ENCODE measurements around the gene CCDC136.

DNA sequence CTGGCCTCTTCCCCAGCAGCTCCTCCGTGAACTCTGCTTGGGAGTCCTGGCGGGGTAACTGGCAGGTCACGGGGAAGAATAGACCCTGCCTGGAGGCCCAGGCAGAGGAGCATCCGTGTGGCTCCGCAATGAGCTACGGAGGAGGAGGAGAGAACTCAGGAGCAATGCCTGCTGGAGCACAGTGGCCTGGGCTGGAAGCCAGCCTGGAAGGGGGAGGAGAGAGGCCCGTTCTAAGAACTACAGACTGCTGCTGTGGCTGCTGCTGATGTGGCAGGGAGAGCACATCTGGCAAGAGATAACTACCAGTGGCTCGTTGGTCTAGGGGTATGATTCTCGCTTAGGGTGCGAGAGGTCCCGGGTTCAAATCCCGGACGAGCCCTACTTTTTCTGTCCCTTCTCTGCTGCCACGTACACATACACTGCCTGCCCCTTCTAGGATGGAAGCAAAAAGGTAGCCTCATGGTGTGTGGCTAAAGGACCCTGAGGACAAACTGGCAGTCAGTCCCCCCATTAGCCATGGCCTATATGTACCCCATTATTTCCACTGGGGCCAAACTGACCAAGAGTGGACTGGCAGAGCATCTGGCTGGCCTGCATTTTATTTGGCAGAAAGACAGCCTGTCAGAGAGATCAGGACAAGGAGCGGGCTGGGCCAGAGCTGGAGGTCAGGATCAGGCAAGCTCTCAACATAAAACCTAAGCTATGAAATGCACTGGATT is 8.5 kb upstream of the CCDC136 start:
- no peak for TF ChIP-seq REST (IDR thresholded peaks at IDR 0.05; ENCODE audit: low read depth, low read length)
- no peak for TF ChIP-seq RFX5 (IDR thresholded peaks at IDR 0.05; ENCODE audit: low read length)
- TF ChIP-seq ZBTB33 (IDR thresholded peaks at IDR 0.05; ENCODE audit: borderline replicate concordance, low read depth): no peak
- TF ChIP-seq CTCF (IDR thresholded peaks at IDR 0.05): no peak
- peak in 1 of 2 experiments; percentile 69; a peak in 1 of 4 replicates for TF ChIP-seq EP300 (IDR thresholded peaks at IDR 0.05; ENCODE audit: borderline replicate concordance in 1 of 2, low read depth in 1 of 2, low read length in 1 of 2)
- no peak for TF ChIP-seq MXI1 (IDR thresholded peaks at IDR 0.05; ENCODE audit: low read depth, low read length)
- TF ChIP-seq TAF1 (IDR thresholded peaks at IDR 0.05; ENCODE audit: borderline replicate concordance, low read depth, low read length): peak; percentile 6; the same call in 1 of the 2 replicates
- TF ChIP-seq RAD21 (IDR thresholded peaks at IDR 0.05; ENCODE audit: low read length): 0 out of 2 replicates have a peak, but pooled peaks have one; percentile 1
